ENCODE results near the gene COX19.

DNA sequence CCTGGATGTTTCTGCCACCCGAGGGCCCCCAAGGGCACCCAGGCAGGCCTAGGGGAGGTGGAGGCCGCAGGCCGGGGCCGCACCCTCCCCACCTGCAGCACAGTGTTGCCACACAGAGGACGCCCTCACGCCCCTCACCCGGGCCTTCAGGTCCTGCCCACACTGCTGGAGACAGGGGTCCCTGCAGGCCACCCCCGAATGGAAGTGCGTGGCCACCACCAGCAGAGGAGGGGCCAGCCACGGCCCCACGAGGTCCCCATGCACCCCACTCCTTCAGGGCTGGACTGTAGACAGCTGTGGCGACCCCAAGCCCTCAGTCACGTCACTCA lies 56.3 kb downstream of the COX19 start:
- TF ChIP-seq POLR2AphosphoS5 (IDR thresholded peaks at IDR 0.05; ENCODE audit: low read depth) (no peak), GABPA (IDR thresholded peaks at IDR 0.05; ENCODE audit: low read depth) (no peak), SPI1 (IDR thresholded peaks at IDR 0.05; ENCODE audit: borderline replicate concordance, low read depth) (no peak)
- TF ChIP-seq, protein P1, sequence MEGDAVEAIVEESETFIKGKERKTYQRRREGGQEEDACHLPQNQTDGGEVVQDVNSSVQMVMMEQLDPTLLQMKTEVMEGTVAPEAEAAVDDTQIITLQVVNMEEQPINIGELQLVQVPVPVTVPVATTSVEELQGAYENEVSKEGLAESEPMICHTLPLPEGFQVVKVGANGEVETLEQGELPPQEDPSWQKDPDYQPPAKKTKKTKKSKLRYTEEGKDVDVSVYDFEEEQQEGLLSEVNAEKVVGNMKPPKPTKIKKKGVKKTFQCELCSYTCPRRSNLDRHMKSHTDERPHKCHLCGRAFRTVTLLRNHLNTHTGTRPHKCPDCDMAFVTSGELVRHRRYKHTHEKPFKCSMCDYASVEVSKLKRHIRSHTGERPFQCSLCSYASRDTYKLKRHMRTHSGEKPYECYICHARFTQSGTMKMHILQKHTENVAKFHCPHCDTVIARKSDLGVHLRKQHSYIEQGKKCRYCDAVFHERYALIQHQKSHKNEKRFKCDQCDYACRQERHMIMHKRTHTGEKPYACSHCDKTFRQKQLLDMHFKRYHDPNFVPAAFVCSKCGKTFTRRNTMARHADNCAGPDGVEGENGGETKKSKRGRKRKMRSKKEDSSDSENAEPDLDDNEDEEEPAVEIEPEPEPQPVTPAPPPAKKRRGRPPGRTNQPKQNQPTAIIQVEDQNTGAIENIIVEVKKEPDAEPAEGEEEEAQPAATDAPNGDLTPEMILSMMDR (IDR thresholded peaks at IDR 0.05; ENCODE audit: insufficient read depth, low read length): no peak
